Neutrophil (primary cell): Measurements from ENCODE around the gene MTRFR.

Experiments used
- H3K27ac ChIP-seq: fragments of 200-600 bp; sonication (generic); 2 replicates; pipeline ENCODE4 v1.5.1; 2016; ENCODE audit warnings: mild to moderate bottlenecking, moderate library complexity
- H3K27me3 ChIP-seq: fragments of 200-600 bp; sonication (generic); 2 replicates; pipeline ENCODE4 v1.6.0; 2016; ENCODE audit warnings: mild to moderate bottlenecking
- H3K36me3 ChIP-seq: fragments of 200-600 bp; sonication (generic); 2 replicates; pipeline ENCODE4 v1.5.1; 2017
- H3K4me1 ChIP-seq, 2 experiments: fragments of 200-600 bp in 1 of 2; sonication (generic) in 1 of 2; 1 replicate in 1 of 2; 2 replicates in 1 of 2; pipeline versions ENCODE4 v1.5.1 to v1.6.1; 2013 to 2016; ENCODE audit warnings: low read depth in 1 of 2, low read length in 1 of 2, mild to moderate bottlenecking in 1 of 2, moderate library complexity in 1 of 2; ENCODE audit not compliant: control insufficient read depth in 1 of 2, insufficient read depth in 1 of 2
- H3K4me3 ChIP-seq, 2 experiments: fragments of 200-600 bp in 1 of 2; sonication (generic) in 1 of 2; 1 replicate in 1 of 2; 2 replicates in 1 of 2; pipeline ENCODE4 v1.5.1; 2013 to 2016; ENCODE audit warnings: low read depth in 1 of 2, low read length in 1 of 2, mild to moderate bottlenecking in 1 of 2, moderate library complexity in 1 of 2
- H3K9me3 ChIP-seq: fragments of 200-600 bp; sonication (generic); 2 replicates; pipeline ENCODE4 v1.5.1; 2016
- CTCF ChIP-seq: fragments of 200-600 bp; sonication (generic); IDR thresholded peaks from 2 replicates; pipeline ENCODE4 v1.5.1; 2016; ENCODE audit warnings: antibody characterized with exemption

Gene MTRFR

GRCh38 chr12:123280971-123281370 is 47.7 kb downstream of the MTRFR start:
- H3K27ac ChIP-seq: no peak overlapping the region
- no peak overlapping the region for H3K4me3 ChIP-seq
- H3K36me3 ChIP-seq: no peaks in the 10 kb centered on the region
- no peaks in the 10 kb centered on the region for H3K9me3 ChIP-seq
- TF ChIP-seq CTCF: no peak
- H3K4me1 ChIP-seq: no peaks in the 10 kb centered on the region
- no peaks in the 10 kb centered on the region for H3K27me3 ChIP-seq

- Histone ChIP-seq H3K9me3 (no peaks in the 10 kb centered on the region), H3K4me3 (no peak overlapping the region), H3K36me3 (no peaks in the 10 kb centered on the region), H3K27me3 (no peaks in the 10 kb centered on the region), H3K4me1 (no peaks in the 10 kb centered on the region), H3K27ac (no peak overlapping the region)
- TF ChIP-seq CTCF: no peak
Observed at GRCh38 chr12:123282111-123282510, 48.9 kb downstream of the MTRFR start.

- Histone ChIP-seq H3K36me3 (no peaks in the 10 kb centered on the region), H3K9me3 (no peaks in the 10 kb centered on the region), H3K4me1 (no peaks in the 10 kb centered on the region), H3K4me3 (no peak overlapping the region), H3K27ac (no peak overlapping the region), H3K27me3 (no peaks in the 10 kb centered on the region)
- no peak for TF ChIP-seq CTCF
Observed at GRCh38 chr12:123283461-123283860, 50.2 kb downstream of the MTRFR start.

GRCh38 chr12:123284669-123285068 is 51.4 kb downstream of the MTRFR start:
- Histone ChIP-seq H3K27me3 (no peaks in the 10 kb centered on the region), H3K36me3 (peaks cover 12% of the 10 kb centered on the region), H3K4me1 (no peaks in the 10 kb centered on the region), H3K4me3 (no peak overlapping the region), H3K9me3 (no peaks in the 10 kb centered on the region), H3K27ac (no peak overlapping the region)
- no peak for TF ChIP-seq CTCF

GRCh38 chr12:123286652-123287373 is 53.6 kb downstream of the MTRFR start:
- no peaks in the 10 kb centered on the region for H3K4me1 ChIP-seq
- H3K9me3 ChIP-seq: no peaks in the 10 kb centered on the region
- H3K4me3 ChIP-seq: no peak overlapping the region
- no peak overlapping the region for H3K27ac ChIP-seq
- H3K36me3 ChIP-seq: peaks cover 28% of the 10 kb centered on the region
- H3K27me3 ChIP-seq: no peaks in the 10 kb centered on the region
- no peak for TF ChIP-seq CTCF
